Fibroblast of lung (primary cell): ENCODE measurements around the gene TPPP3. TPM values are rescaled to one million over a fixed set of nuclear protein-coding genes. Genes with fewer than 3 reads are reported as not detected.

ENCODE experiments used
- DNase-seq, 2 donors: peaks; one replicate each; pipeline versions ENCODE4 v3.0.0 to v3.0.0-alpha.2; 2010; ENCODE audit warnings: low read depth in 2 of 2
- H2AFZ ChIP-seq: 2 replicates; pipeline ENCODE4 v1.5.1; 2012; ENCODE audit warnings: low read length, control low read depth, inconsistent platforms
- H3K27ac ChIP-seq: 2 replicates; pipeline ENCODE4 v1.5.1; 2011; ENCODE audit warnings: low read length, control low read depth; ENCODE audit not compliant: insufficient read depth
- H3K27me3 ChIP-seq: 2 replicates; pipeline ENCODE4 v1.5.1; 2011; ENCODE audit warnings: mild to moderate bottlenecking, low read length; ENCODE audit not compliant: control insufficient read depth, insufficient read depth
- H3K36me3 ChIP-seq: 2 replicates; pipeline ENCODE4 v1.5.1; 2011; ENCODE audit warnings: low read length; ENCODE audit not compliant: control insufficient read depth, insufficient read depth
- H3K4me1 ChIP-seq: 2 replicates; pipeline ENCODE4 v1.5.1; 2011; ENCODE audit warnings: low read length; ENCODE audit not compliant: control insufficient read depth, insufficient read depth; ENCODE audit errors: extremely low read depth
- H3K4me2 ChIP-seq: 2 replicates; pipeline ENCODE4 v1.5.1; 2011; ENCODE audit warnings: low read length, control low read depth; ENCODE audit not compliant: insufficient read depth; ENCODE audit errors: extremely low read depth
- H3K4me3 ChIP-seq, 4 experiments: fragments of 200-600 bp in 1 of 4; sonication (generic) in 1 of 4; replicated peaks in 1 of 4; 2 replicates each; pipeline ENCODE4 v1.5.1; 2011 to 2016; ENCODE audit warnings: low read length in 4 of 4, low read depth in 3 of 4, mild to moderate bottlenecking in 3 of 4, control low read depth in 2 of 4, inconsistent platforms in 1 of 4, mixed read lengths in 1 of 4; ENCODE audit not compliant: insufficient read depth in 1 of 4; ENCODE audit errors: control extremely low read depth in 1 of 4
- H3K79me2 ChIP-seq: 2 replicates; pipeline ENCODE4 v1.5.1; 2012; ENCODE audit warnings: mild to moderate bottlenecking, low read length, inconsistent platforms; ENCODE audit not compliant: control insufficient read depth, insufficient read depth
- H3K9ac ChIP-seq: 2 replicates; pipeline ENCODE4 v1.5.1; 2011; ENCODE audit warnings: mild to moderate bottlenecking, low read length, control low read depth; ENCODE audit not compliant: insufficient read depth
- H3K9me3 ChIP-seq: 2 replicates; pipeline ENCODE4 v1.5.1; 2012; ENCODE audit warnings: low read depth, low read length; ENCODE audit not compliant: control insufficient read depth, insufficient read depth
- H4K20me1 ChIP-seq: 2 replicates; pipeline ENCODE4 v1.5.1; 2011; ENCODE audit warnings: low read length; ENCODE audit not compliant: control insufficient read depth, insufficient read depth; ENCODE audit errors: extremely low read depth
- EZH2 ChIP-seq: IDR thresholded peaks from 2 replicates; pipeline ENCODE4 v1.5.1; 2012; ENCODE audit warnings: low read length, control low read depth, mild to moderate bottlenecking; ENCODE audit errors: missing control alignments
- polyA plus RNA-seq, 2 donors: library from polyadenylated mRNA; depleted of rRNA in 1 of 2; stranded (reverse) in 1 of 2; unstranded in 1 of 2; fragments of >200 nt; gene quantifications; 2 replicates each; pipeline ENCODE4 v1.2.1, GENCODE V29; 2011 to 2012; ENCODE audit warnings: missing spikeins in 1 of 2
- total RNA-seq: library from RNA; depleted of rRNA; stranded (reverse); fragments of >200 nt; gene quantifications from 2 replicates; pipeline ENCODE4 v1.2.1, GENCODE V29; 2014
- TF ChIP-seq, protein P1 (sequence below), 2 donors: IDR thresholded peaks in 1 of 2; conservative IDR thresholded peaks in 1 of 2; 1 replicate in 1 of 2; 2 replicates in 1 of 2; pipeline ENCODE4 v1.5.1; 2011 to 2012; ENCODE audit warnings: low read length in 2 of 2, control low read depth in 1 of 2, inconsistent platforms in 1 of 2, low read depth in 1 of 2, mild to moderate bottlenecking in 1 of 2

TPPP3 gene
- total and polyA plus RNA-seq, 2 donors (not counting 1 experiment from before 2014, with no cell fraction given), result 2.9 to 3.8 TPM

DNA sequence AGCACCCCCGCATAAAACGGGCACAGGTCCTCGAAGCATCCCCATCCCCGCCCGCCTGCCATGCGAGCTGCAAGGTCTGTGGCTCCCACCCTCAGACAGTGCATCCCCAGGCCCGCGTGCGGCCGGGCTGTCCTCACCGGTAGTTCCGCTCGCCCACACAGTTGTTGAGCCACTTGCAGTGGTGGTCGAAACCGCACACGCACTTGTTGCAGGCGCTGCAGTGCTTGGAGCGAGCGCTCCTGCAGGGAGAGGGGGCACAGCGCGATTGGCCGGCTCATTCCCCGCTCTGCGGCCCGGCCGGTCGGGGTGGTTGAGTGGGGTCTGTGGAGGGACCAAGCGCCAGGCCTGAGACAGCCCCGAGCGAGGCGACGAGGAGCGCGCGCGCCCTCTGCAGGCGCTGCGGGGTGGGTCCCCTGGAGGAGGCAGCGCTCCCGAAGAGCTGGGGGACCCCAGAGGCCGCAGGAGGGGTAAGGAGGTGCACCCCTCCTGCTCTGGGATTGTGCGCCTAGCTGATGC is 6.0 kb upstream of the TPPP3 start:
- Histone ChIP-seq H3K27me3 (no peaks in the 10 kb centered on the region), H3K4me2 (no peak overlapping the region), H3K9me3 (no peaks in the 10 kb centered on the region), H3K4me1 (peaks cover 10% of the 10 kb centered on the region), H3K4me3 (no peak overlapping the region), H3K27ac (no peak overlapping the region), H3K36me3 (no peaks in the 10 kb centered on the region), H4K20me1 (no peaks in the 10 kb centered on the region), H3K79me2 (no peaks in the 10 kb centered on the region), H3K9ac (no peak overlapping the region), H2AFZ (no peak overlapping the region)
- no peak for TF ChIP-seq EZH2
- TF ChIP-seq, protein P1, sequence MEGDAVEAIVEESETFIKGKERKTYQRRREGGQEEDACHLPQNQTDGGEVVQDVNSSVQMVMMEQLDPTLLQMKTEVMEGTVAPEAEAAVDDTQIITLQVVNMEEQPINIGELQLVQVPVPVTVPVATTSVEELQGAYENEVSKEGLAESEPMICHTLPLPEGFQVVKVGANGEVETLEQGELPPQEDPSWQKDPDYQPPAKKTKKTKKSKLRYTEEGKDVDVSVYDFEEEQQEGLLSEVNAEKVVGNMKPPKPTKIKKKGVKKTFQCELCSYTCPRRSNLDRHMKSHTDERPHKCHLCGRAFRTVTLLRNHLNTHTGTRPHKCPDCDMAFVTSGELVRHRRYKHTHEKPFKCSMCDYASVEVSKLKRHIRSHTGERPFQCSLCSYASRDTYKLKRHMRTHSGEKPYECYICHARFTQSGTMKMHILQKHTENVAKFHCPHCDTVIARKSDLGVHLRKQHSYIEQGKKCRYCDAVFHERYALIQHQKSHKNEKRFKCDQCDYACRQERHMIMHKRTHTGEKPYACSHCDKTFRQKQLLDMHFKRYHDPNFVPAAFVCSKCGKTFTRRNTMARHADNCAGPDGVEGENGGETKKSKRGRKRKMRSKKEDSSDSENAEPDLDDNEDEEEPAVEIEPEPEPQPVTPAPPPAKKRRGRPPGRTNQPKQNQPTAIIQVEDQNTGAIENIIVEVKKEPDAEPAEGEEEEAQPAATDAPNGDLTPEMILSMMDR (conservative IDR thresholded peaks at IDR 0.05 in 1 of 2, IDR thresholded peaks at IDR 0.05 in 1 of 2; ENCODE audit: low read depth in 1 of 2, low read length in 2 of 2), result peak; percentile 62 to 66
- DNase-seq, result peak in 1 of 2 donors; percentile 32

GRCh38 chr16:67398546-67399217 is 5.4 kb upstream of the TPPP3 start:
- no peak for TF ChIP-seq EZH2
- TF ChIP-seq, protein P1 (conservative IDR thresholded peaks at IDR 0.05 in 1 of 2, IDR thresholded peaks at IDR 0.05 in 1 of 2; ENCODE audit: low read depth in 1 of 2, low read length in 2 of 2), result no peak
- Histone ChIP-seq H3K36me3 (no peaks in the 10 kb centered on the region), H2AFZ (no peak overlapping the region), H3K9me3 (no peaks in the 10 kb centered on the region), H3K79me2 (no peaks in the 10 kb centered on the region), H3K4me3 (no peak overlapping the region), H4K20me1 (no peaks in the 10 kb centered on the region), H3K4me1 (peaks cover 13% of the 10 kb centered on the region), H3K27me3 (peaks cover 2% of the 10 kb centered on the region), H3K9ac (no peak overlapping the region), H3K4me2 (no peak overlapping the region), H3K27ac (no peak overlapping the region)
- no peak for DNase-seq

- H3K27ac ChIP-seq, result no peak overlapping the region
- peaks cover 14% of the 10 kb centered on the region for H3K4me1 ChIP-seq
- H3K4me3 ChIP-seq, result no peak overlapping the region
- H4K20me1 ChIP-seq, result no peaks in the 10 kb centered on the region
- DNase-seq, result no peak
- H3K36me3 ChIP-seq, result no peaks in the 10 kb centered on the region
- H3K4me2 ChIP-seq, result no peak overlapping the region
- no peak for TF ChIP-seq EZH2
- TF ChIP-seq, protein P1 (conservative IDR thresholded peaks at IDR 0.05 in 1 of 2, IDR thresholded peaks at IDR 0.05 in 1 of 2; ENCODE audit: low read depth in 1 of 2, low read length in 2 of 2), result no peak
- no peaks in the 10 kb centered on the region for H3K79me2 ChIP-seq
- H3K9ac ChIP-seq, result no peak overlapping the region
- H3K27me3 ChIP-seq, result peaks cover 2% of the 10 kb centered on the region
- H2AFZ ChIP-seq, result no peak overlapping the region
- H3K9me3 ChIP-seq, result no peaks in the 10 kb centered on the region
These were observed 4.7 kb upstream of the TPPP3 start for GRCh38 chr16:67397812-67398545.
